Activated naive CD4-positive, alpha-beta T cell treated with anti-CD3 and anti-CD28 coated beads, Interleukin-2, amount 10 ng/mL, durations not matched to agents 7 days and 5 days (primary cell): ENCODE results near the gene LTO1.
"Not testable (repeated sequence)": the region's sequence is repeated elsewhere in the genome, so short reads cannot be mapped to it uniquely, and the experiment has no call there.

ENCODE experiments used
- CTCF ChIA-PET: fragments of 350-600 bp; sonication (Branson Sonifier 250); formaldehyde crosslinking; loops from one replicate; lab custom pipeline; 2021; ENCODE audit warnings: antibody characterized with exemption; lab: Charles Lee
- DNase-seq: peaks from one replicate; pipeline ENCODE4 v3.0.0-alpha.2; 2020
- H3K27ac Mint-ChIP-seq: one replicate; pipeline ENCODE4 v1.8.0; 2021; ENCODE audit warnings: mild to moderate bottlenecking, moderate library complexity, mixed read lengths
- H3K27me3 Mint-ChIP-seq: one replicate; pipeline ENCODE4 v1.8.0; 2021; ENCODE audit warnings: mild to moderate bottlenecking, mixed read lengths
- H3K36me3 Mint-ChIP-seq: one replicate; pipeline ENCODE4 v1.8.0; 2021; ENCODE audit warnings: mixed read lengths
- H3K4me1 Mint-ChIP-seq: one replicate; pipeline ENCODE4 v1.8.0; 2021; ENCODE audit warnings: mixed read lengths
- H3K4me3 Mint-ChIP-seq: one replicate; pipeline ENCODE4 v1.8.0; 2021; ENCODE audit warnings: mild to moderate bottlenecking, moderate library complexity, mixed read lengths
- H3K9me3 Mint-ChIP-seq: one replicate; pipeline ENCODE4 v1.8.0; 2021; ENCODE audit warnings: mixed read lengths

The LTO1 gene

DNA sequence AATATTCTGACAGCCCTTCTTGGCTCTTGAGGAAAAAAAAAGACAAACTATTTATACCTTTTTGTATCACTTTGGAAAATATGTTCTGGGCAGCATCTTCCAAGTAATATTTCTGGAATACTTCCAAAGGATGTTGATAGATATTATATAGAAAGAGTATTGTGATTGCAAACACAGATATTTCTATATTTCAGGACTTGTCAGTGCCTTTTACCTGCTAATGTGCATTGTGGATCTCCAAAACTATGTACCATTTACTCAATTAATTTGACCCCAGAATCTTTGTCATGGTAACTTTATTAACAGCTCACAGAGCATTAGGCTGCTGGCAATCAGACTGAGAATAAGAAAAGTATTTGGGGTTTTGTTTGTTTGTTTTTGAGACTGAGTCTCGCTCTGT is 50.9 kb downstream of the LTO1 start:
- H3K36me3 Mint-ChIP-seq = no peaks in the 10 kb centered on the region
- H3K27ac Mint-ChIP-seq = no peak overlapping the region
- no peak overlapping the region for H3K4me3 Mint-ChIP-seq
- DNase-seq = no peak
- H3K9me3 Mint-ChIP-seq = no peaks in the 10 kb centered on the region
- no peaks in the 10 kb centered on the region for H3K4me1 Mint-ChIP-seq
- H3K27me3 Mint-ChIP-seq = peaks cover 25% of the 10 kb centered on the region
- CTCF ChIA-PET = no interaction called here

GRCh38 chr11:69622097-69622681 is 53.0 kb downstream of the LTO1 start:
- H3K4me3 Mint-ChIP-seq, DNase-seq, H3K4me1 Mint-ChIP-seq, H3K36me3 Mint-ChIP-seq, H3K27ac Mint-ChIP-seq, H3K9me3 Mint-ChIP-seq, CTCF ChIA-PET: not testable (repeated sequence)
- peaks cover 27% of the 10 kb centered on the region for H3K27me3 Mint-ChIP-seq

- Mint-ChIP-seq H3K4me1 (no peaks in the 10 kb centered on the region), H3K27me3 (peaks cover 19% of the 10 kb centered on the region), H3K36me3 (no peaks in the 10 kb centered on the region), H3K9me3 (no peaks in the 10 kb centered on the region), H3K4me3 (no peak overlapping the region), H3K27ac (no peak overlapping the region)
- no peak for DNase-seq
- CTCF ChIA-PET = no interaction called here
Observed at GRCh38 chr11:69620683-69621290, 54.4 kb downstream of the LTO1 start.

DNA sequence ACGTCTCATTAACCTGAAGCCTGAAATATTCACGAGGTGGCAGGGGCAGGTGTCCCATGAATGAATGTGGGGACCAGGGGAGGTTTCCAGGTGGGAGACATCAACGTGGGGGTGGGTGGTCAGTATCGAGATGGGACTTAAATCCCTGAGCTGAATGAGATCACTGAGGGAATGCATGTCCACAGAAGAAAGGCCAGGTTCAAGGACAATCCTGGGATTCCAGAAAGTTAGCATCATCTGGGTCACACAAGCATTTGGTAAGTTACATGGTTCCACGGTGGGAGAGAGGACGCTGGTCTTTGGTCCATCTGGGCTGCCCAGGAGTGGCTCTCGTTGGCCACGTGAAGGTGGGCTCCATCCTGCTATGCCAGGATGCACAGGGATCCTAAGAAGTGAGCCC is 56.9 kb downstream of the LTO1 start:
- no peak for DNase-seq
- no peaks in the 10 kb centered on the region for H3K9me3 Mint-ChIP-seq
- H3K4me3 Mint-ChIP-seq = no peak overlapping the region
- H3K27ac Mint-ChIP-seq = no peak overlapping the region
- peaks cover 12% of the 10 kb centered on the region for H3K27me3 Mint-ChIP-seq
- no peaks in the 10 kb centered on the region for H3K4me1 Mint-ChIP-seq
- H3K36me3 Mint-ChIP-seq = no peaks in the 10 kb centered on the region
- CTCF ChIA-PET = no interaction called here

GRCh38 chr11:69617682-69618081 is 57.5 kb downstream of the LTO1 start:
- Mint-ChIP-seq H3K27me3 (peaks cover 12% of the 10 kb centered on the region), H3K4me1 (no peaks in the 10 kb centered on the region), H3K9me3 (no peaks in the 10 kb centered on the region), H3K36me3 (no peaks in the 10 kb centered on the region), H3K27ac (no peak overlapping the region), H3K4me3 (no peak overlapping the region)
- DNase-seq = no peak
- CTCF ChIA-PET = no interaction called here

GRCh38 chr11:69617220-69617619 is 57.9 kb downstream of the LTO1 start:
- Mint-ChIP-seq H3K4me1 (no peaks in the 10 kb centered on the region), H3K4me3 (no peak overlapping the region), H3K36me3 (no peaks in the 10 kb centered on the region), H3K9me3 (no peaks in the 10 kb centered on the region), H3K27me3 (peaks cover 12% of the 10 kb centered on the region), H3K27ac (no peak overlapping the region)
- no peak for DNase-seq
- CTCF ChIA-PET = no interaction called here
